Smooth muscle cell (in vitro differentiated cells): ENCODE measurements around the gene CHRNB1. TPM values are rescaled to one million over a fixed set of nuclear protein-coding genes. Genes with fewer than 3 reads are reported as not detected.

Experiments used
- DNase-seq: peaks from one replicate; lab custom pipeline; 2025; ENCODE audit not compliant: unreplicated experiment; lab: John Stamatoyannopoulos, UW
- H2AFZ ChIP-seq: fragments of 200-600 bp; sonication (generic); 2 replicates; pipeline ENCODE4 v1.6.0; 2016; ENCODE audit warnings: antibody characterized with exemption, low read depth, mild to moderate bottlenecking
- H3F3A ChIP-seq: fragments of 200-600 bp; sonication (generic); 2 replicates; pipeline ENCODE4 v1.6.0; 2017; ENCODE audit warnings: antibody characterized with exemption, low read depth
- H3K27ac ChIP-seq: fragments of 200-600 bp; sonication (generic); 2 replicates; pipeline ENCODE4 v1.5.1; 2016; ENCODE audit warnings: low read depth, mild to moderate bottlenecking
- H3K27me3 ChIP-seq: fragments of 200-600 bp; sonication (generic); 2 replicates; pipeline ENCODE4 v1.6.1; 2016; ENCODE audit warnings: low read depth, mild to moderate bottlenecking
- H3K36me3 ChIP-seq: fragments of 200-600 bp; sonication (generic); 2 replicates; pipeline ENCODE4 v1.5.1; 2016; ENCODE audit warnings: low read depth
- H3K4me1 ChIP-seq: fragments of 200-600 bp; sonication (generic); 2 replicates; pipeline ENCODE4 v1.5.1; 2016; ENCODE audit warnings: low read depth
- H3K4me2 ChIP-seq: fragments of 200-600 bp; sonication (generic); 2 replicates; pipeline ENCODE4 v1.6.0; 2016; ENCODE audit warnings: mild to moderate bottlenecking
- H3K4me3 ChIP-seq: fragments of 200-600 bp; sonication (generic); 2 replicates; pipeline ENCODE4 v1.5.1; 2016; ENCODE audit warnings: mild to moderate bottlenecking
- H3K79me2 ChIP-seq: fragments of 200-600 bp; sonication (generic); 2 replicates; pipeline ENCODE4 v1.6.0; 2016; ENCODE audit warnings: low read depth, mild to moderate bottlenecking
- H3K9ac ChIP-seq: fragments of 200-600 bp; sonication (generic); 2 replicates; pipeline ENCODE4 v1.6.0; 2016; ENCODE audit warnings: low read depth
- H3K9me3 ChIP-seq: fragments of 200-600 bp; sonication (generic); replicated peaks from 2 replicates; pipeline ENCODE4 v1.5.1; 2016; ENCODE audit warnings: low read depth
- H4K20me1 ChIP-seq: fragments of 200-600 bp; sonication (generic); 2 replicates; pipeline ENCODE4 v1.6.0; 2016; ENCODE audit warnings: low read depth
- WGBS: methylation state at CpG from one replicate; pipeline ENCODE4 v1.1.7; 2016; ENCODE audit warnings: low lambda C conversion rate; 5-methylcytosine and 5-hydroxymethylcytosine counted together
- polyA plus RNA-seq: library from polyadenylated mRNA; unstranded; fragments of >200 nt; fragmentation: Nextera tagmentation; extraction: Ambion mirVana; gene quantifications from 2 replicates; pipeline ENCODE4 v1.2.1, GENCODE V29; 2016
- total RNA-seq: library from RNA; depleted of rRNA; stranded (reverse); fragments of >200 nt; gene quantifications from 2 replicates; pipeline ENCODE4 v1.2.3, GENCODE V29; 2014
- TF ChIP-seq, protein P1 (sequence below): fragments of 200-600 bp; sonication (generic); IDR thresholded peaks from 2 replicates; pipeline ENCODE4 v1.5.1; 2017; ENCODE audit warnings: borderline replicate concordance, mild to moderate bottlenecking, antibody characterized with exemption; ENCODE audit not compliant: insufficient read depth, poor library complexity, severe bottlenecking

Gene CHRNB1
- total and polyA plus RNA-seq, 2 experiments from 2014 or later: 12.2 to 19.0 TPM

DNA sequence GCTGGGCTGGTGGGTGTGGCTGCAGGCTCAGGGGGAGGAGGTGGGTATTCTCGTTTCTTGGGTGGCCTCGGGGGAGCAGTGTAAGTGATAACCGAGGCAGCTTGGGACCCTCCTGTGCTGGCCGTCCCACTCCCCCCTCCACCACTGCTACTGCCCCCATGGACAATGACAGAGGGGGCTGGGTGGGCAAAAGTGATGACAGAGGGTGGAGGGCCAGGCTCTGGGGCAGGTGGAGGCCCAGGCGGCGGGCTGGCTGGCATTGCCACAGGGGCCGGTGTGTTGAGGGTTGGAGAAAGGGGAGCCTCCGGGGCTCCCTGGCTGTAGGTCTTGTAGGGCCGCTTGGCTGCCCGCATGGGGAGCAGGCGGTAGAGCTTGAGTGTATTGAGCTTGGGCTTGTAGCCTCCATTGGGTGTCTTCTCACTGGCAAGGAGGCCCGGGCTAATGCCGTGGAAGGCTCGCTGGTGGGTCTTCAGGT, 18.5 kb downstream of the CHRNB1 start:
- H3K79me2 ChIP-seq: peaks cover 23% of the 10 kb centered on the region
- no peaks in the 10 kb centered on the region for H3K36me3 ChIP-seq
- no peak overlapping the region for H3K9ac ChIP-seq
- H3K9me3 ChIP-seq: no peaks in the 10 kb centered on the region
- no peak overlapping the region for H3K4me3 ChIP-seq
- WGBS: 96% methylated on average over 11 of the region's 14 CpGs
- H3K27ac ChIP-seq: no peak overlapping the region
- TF ChIP-seq, protein P1, sequence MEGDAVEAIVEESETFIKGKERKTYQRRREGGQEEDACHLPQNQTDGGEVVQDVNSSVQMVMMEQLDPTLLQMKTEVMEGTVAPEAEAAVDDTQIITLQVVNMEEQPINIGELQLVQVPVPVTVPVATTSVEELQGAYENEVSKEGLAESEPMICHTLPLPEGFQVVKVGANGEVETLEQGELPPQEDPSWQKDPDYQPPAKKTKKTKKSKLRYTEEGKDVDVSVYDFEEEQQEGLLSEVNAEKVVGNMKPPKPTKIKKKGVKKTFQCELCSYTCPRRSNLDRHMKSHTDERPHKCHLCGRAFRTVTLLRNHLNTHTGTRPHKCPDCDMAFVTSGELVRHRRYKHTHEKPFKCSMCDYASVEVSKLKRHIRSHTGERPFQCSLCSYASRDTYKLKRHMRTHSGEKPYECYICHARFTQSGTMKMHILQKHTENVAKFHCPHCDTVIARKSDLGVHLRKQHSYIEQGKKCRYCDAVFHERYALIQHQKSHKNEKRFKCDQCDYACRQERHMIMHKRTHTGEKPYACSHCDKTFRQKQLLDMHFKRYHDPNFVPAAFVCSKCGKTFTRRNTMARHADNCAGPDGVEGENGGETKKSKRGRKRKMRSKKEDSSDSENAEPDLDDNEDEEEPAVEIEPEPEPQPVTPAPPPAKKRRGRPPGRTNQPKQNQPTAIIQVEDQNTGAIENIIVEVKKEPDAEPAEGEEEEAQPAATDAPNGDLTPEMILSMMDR: no peak
- H3K27me3 ChIP-seq: no peaks in the 10 kb centered on the region
- no peak for DNase-seq
- H4K20me1 ChIP-seq: peaks cover 46% of the 10 kb centered on the region
- H3K4me2 ChIP-seq: no peak overlapping the region
- H3K4me1 ChIP-seq: peaks cover 8% of the 10 kb centered on the region
- H3F3A ChIP-seq: peaks cover 12% of the 10 kb centered on the region
- H2AFZ ChIP-seq: no peak overlapping the region

DNA sequence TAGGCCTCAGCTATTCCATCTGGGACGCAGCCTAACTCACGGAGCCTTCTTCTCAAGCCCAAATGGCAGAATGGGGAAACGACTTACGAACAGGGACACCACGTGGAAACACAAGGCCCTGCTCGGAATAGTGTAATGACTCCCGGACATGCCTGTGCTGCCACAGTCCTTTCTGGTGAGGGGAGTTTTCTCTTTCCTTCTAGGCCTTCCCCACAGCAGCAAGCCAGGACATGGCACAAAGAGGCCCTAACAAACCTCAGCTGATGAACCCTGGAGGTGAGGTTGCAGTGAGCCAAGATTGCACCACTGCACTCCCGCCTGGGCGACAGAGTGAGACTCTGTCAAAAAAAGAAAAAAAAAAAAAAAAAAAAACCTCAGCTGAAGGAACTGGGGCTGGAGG, 19.2 kb downstream of the CHRNB1 start:
- Histone ChIP-seq H4K20me1 (peaks cover 53% of the 10 kb centered on the region), H3F3A (peaks cover 5% of the 10 kb centered on the region), H3K4me1 (peaks cover 8% of the 10 kb centered on the region), H3K4me3 (no peak overlapping the region), H3K27me3 (no peaks in the 10 kb centered on the region), H2AFZ (no peak overlapping the region), H3K9ac (no peak overlapping the region), H3K36me3 (no peaks in the 10 kb centered on the region), H3K27ac (no peak overlapping the region), H3K9me3 (no peaks in the 10 kb centered on the region), H3K79me2 (peaks cover 30% of the 10 kb centered on the region), H3K4me2 (no peak overlapping the region)
- WGBS: 89% methylated on average over 9 of the region's 9 CpGs
- TF ChIP-seq, protein P1: no peak
- no peak for DNase-seq

DNA sequence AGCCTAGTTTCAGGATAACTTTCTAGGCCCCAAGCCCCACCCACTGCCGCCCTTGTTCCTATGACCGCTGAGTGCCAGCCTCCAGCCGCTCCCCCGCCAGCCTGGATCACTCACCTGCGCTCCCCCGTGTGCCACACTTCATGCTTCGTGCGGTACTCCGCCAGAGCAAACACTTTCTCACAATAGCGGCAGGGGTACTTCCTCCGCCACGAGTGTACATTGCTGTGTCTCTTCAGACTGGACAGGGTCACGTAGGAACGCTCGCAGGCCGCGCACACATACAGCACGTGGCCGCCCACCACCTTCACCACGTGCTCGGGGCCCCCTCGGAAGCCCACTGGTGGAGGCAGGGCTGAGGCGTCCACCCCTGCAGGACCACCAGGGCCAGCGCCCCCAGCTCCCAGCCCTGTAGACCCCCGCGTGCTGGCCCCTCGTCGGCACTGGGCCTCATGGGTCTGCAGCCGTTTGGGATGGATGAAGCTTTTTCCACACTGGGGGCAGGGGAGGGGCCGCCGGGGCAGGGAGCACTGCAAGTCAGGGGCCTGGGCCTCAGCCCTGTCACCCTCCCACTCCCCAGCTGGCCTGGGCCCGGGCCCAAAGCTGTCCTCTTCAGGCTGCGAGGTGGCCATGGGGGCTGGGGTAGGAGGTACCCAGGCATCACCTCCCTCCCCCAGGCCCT, 20.9 kb downstream of the CHRNB1 start:
- 97% methylated on average over 33 of the region's 33 CpGs for WGBS
- no peaks in the 10 kb centered on the region for H3K27me3 ChIP-seq
- H3K79me2 ChIP-seq: peaks cover 47% of the 10 kb centered on the region
- no peak overlapping the region for H3K9ac ChIP-seq
- peaks cover 8% of the 10 kb centered on the region for H3K4me1 ChIP-seq
- H3K4me3 ChIP-seq: no peak overlapping the region
- no peak overlapping the region for H3K27ac ChIP-seq
- no peak overlapping the region for H2AFZ ChIP-seq
- no peak for DNase-seq
- H3K4me2 ChIP-seq: no peak overlapping the region
- no peaks in the 10 kb centered on the region for H3F3A ChIP-seq
- no peaks in the 10 kb centered on the region for H3K9me3 ChIP-seq
- H3K36me3 ChIP-seq: no peaks in the 10 kb centered on the region
- TF ChIP-seq, protein P1: no peak
- H4K20me1 ChIP-seq: peaks cover 69% of the 10 kb centered on the region

DNA sequence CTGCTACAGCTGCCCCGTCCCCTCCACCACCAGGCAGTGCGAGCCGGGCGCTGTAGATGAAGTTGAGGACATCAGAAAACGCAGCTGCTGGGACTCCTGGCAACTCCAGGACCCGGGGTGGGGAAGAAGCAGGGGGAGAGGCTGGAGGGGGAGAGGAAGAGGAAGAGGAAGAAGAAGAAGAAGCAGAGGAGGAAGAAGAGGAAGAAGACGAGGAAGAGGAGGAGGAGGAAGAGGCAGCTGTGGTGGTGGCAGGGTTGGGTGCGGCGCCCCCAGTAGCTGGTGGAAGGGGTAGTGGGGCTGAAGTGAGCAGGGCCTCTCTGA, 21.4 kb downstream of the CHRNB1 start:
- H3K4me1 ChIP-seq: peaks cover 3% of the 10 kb centered on the region
- H3K27ac ChIP-seq: no peak overlapping the region
- DNase-seq: no peak
- no peak overlapping the region for H2AFZ ChIP-seq
- no peaks in the 10 kb centered on the region for H3K27me3 ChIP-seq
- H3K4me3 ChIP-seq: no peak overlapping the region
- H3K9ac ChIP-seq: no peak overlapping the region
- WGBS: 100% methylated on average over 7 of the region's 9 CpGs
- no peaks in the 10 kb centered on the region for H3F3A ChIP-seq
- TF ChIP-seq, protein P1: no peak
- H3K4me2 ChIP-seq: no peak overlapping the region
- H3K36me3 ChIP-seq: no peaks in the 10 kb centered on the region
- H3K79me2 ChIP-seq: peaks cover 52% of the 10 kb centered on the region
- no peaks in the 10 kb centered on the region for H3K9me3 ChIP-seq
- H4K20me1 ChIP-seq: peaks cover 75% of the 10 kb centered on the region
